Prostate gland (tissue), 2 donors: ENCODE measurements around the gene FLVCR1. TPM values are rescaled to one million over a fixed set of nuclear protein-coding genes. Genes with fewer than 3 reads are reported as not detected.
"Not testable (repeated sequence)": the region's sequence is repeated elsewhere in the genome, so short reads cannot be mapped to it uniquely, and the experiment has no call there.

Experiments used
- DNase-seq: peaks from one replicate; pipeline ENCODE4 v3.0.0-alpha.2; 2019; ENCODE audit warnings: low spot score
- H3K27ac ChIP-seq, 2 donors: fragments of 200-600 bp; sonication (generic); 2 replicates each; pipeline ENCODE4 v1.5.1; 2017 to 2019
- H3K27me3 ChIP-seq: fragments of 200-600 bp; sonication (generic); replicated peaks from 2 replicates; pipeline ENCODE4 v1.5.1; 2019; ENCODE audit not compliant: insufficient read depth
- H3K36me3 ChIP-seq, 2 donors: fragments of 200-600 bp; sonication (generic); 1 replicate in 1 of 2; 2 replicates in 1 of 2; pipeline versions ENCODE4 v1.5.1 to v1.8.1; 2017 to 2019
- H3K4me1 ChIP-seq: fragments of 200-600 bp; sonication (generic); replicated peaks from 2 replicates; pipeline ENCODE4 v1.5.1; 2019
- H3K4me3 ChIP-seq, 2 donors: fragments of 200-600 bp; sonication (generic); 2 replicates each; pipeline ENCODE4 v1.5.1; 2017 to 2019
- H3K9me3 ChIP-seq: fragments of 200-600 bp; sonication (generic); 2 replicates; pipeline ENCODE4 v1.5.1; 2017
- CTCF ChIP-seq, 4 experiments: fragments of 200-600 bp in 2 of 4; fragments of 450-650 bp in 2 of 4; sonication (generic) in 2 of 4; IDR thresholded peaks; 1 replicate in 3 of 4; 2 replicates in 1 of 4; pipeline ENCODE4 v1.5.1; 2016 to 2019; ENCODE audit warnings: antibody characterized with exemption in 4 of 4, mild to moderate bottlenecking in 2 of 4, moderate library complexity in 2 of 4
- POLR2A ChIP-seq: fragments of 450-650 bp; IDR thresholded peaks from one replicate; pipeline ENCODE4 v1.6.1; 2016; ENCODE audit warnings: antibody characterized with exemption, mild to moderate bottlenecking
- POLR2AphosphoS5 ChIP-seq: sonication (generic); formaldehyde crosslinking; IDR thresholded peaks from one replicate; pipeline ENCODE4 v1.6.1; 2017; ENCODE audit warnings: antibody characterized with exemption
- WGBS: methylation state at CpG from one replicate; pipeline ENCODE4 v1.1.5; 2018; 5-methylcytosine and 5-hydroxymethylcytosine counted together
- intact Hi-C: fragments of 100-400 bp; cut with DNase I; formaldehyde crosslinking; loops from one replicate; pipeline ENCODE4 v1.14.2; 2022
- total RNA-seq, 2 donors: library from RNA; depleted of rRNA; stranded (reverse); fragments of >200 nt; gene quantifications; one replicate each; pipeline ENCODE4 v1.1.0, GENCODE V29; 2016

FLVCR1 gene
- total RNA-seq, 2 donors from 2014 or later: 11.1 to 13.4 TPM

- H3K4me1 ChIP-seq: peaks cover 3% of the 10 kb centered on the region
- no peaks in the 10 kb centered on the region for H3K9me3 ChIP-seq
- H3K4me3 ChIP-seq: no peak overlapping the region
- intact Hi-C loops: no loop called here
- WGBS: 91% methylated on average over 2 of the region's 2 CpGs
- DNase-seq: no peak
- H3K27ac ChIP-seq: no peak overlapping the region
- H3K36me3 ChIP-seq: no peaks in the 10 kb centered on the region
- TF ChIP-seq POLR2AphosphoS5 (no peak), POLR2A (no peak), CTCF (IDR thresholded peaks at IDR 0.05) (no peak)
- no peaks in the 10 kb centered on the region for H3K27me3 ChIP-seq
Measured at GRCh38 chr1:212862111-212862690, 4.1 kb downstream of the FLVCR1 start.

- H3K9me3 ChIP-seq, H3K4me3 ChIP-seq, DNase-seq, H3K27ac ChIP-seq, H3K36me3 ChIP-seq, H3K4me1 ChIP-seq, H3K27me3 ChIP-seq, intact Hi-C loops: not testable (repeated sequence)
- WGBS: 95% methylated on average over 10 of the region's 10 CpGs
Measured at GRCh38 chr1:212863345-212863744, 5.3 kb downstream of the FLVCR1 start.

GRCh38 chr1:212864201-212864600 lies 6.1 kb downstream of the FLVCR1 start:
- TF ChIP-seq CTCF (IDR thresholded peaks at IDR 0.05) (no peak), POLR2A (no peak), POLR2AphosphoS5 (no peak)
- Histone ChIP-seq H3K4me3 (no peak overlapping the region), H3K36me3 (no peaks in the 10 kb centered on the region), H3K4me1 (peaks cover 3% of the 10 kb centered on the region), H3K27me3 (no peaks in the 10 kb centered on the region), H3K27ac (no peak overlapping the region), H3K9me3 (no peaks in the 10 kb centered on the region)
- intact Hi-C loops: no loop called here
- no peak for DNase-seq
- WGBS: 93% methylated on average over 4 of the region's 4 CpGs

GRCh38 chr1:212867192-212867591 lies 9.1 kb downstream of the FLVCR1 start:
- intact Hi-C loops: no loop called here
- H3K36me3 ChIP-seq: no peaks in the 10 kb centered on the region
- no peak overlapping the region for H3K27ac ChIP-seq
- no peaks in the 10 kb centered on the region for H3K9me3 ChIP-seq
- H3K27me3 ChIP-seq: no peaks in the 10 kb centered on the region
- H3K4me3 ChIP-seq: no peak overlapping the region
- no peaks in the 10 kb centered on the region for H3K4me1 ChIP-seq
- 48% methylated on average over 1 of the region's 1 CpG for WGBS
- no peak for DNase-seq
- no peak for TF ChIP-seq POLR2A
- no peak for TF ChIP-seq CTCF (IDR thresholded peaks at IDR 0.05)
- TF ChIP-seq POLR2AphosphoS5: no peak

- no peak overlapping the region for H3K4me3 ChIP-seq
- no peak for DNase-seq
- 100% methylated on average over 1 of the region's 1 CpG for WGBS
- H3K36me3 ChIP-seq: no peaks in the 10 kb centered on the region
- no peaks in the 10 kb centered on the region for H3K27me3 ChIP-seq
- H3K4me1 ChIP-seq: no peaks in the 10 kb centered on the region
- no peak overlapping the region for H3K27ac ChIP-seq
- intact Hi-C loops: no loop called here
- no peaks in the 10 kb centered on the region for H3K9me3 ChIP-seq
- TF ChIP-seq POLR2AphosphoS5: no peak
- TF ChIP-seq POLR2A: no peak
- TF ChIP-seq CTCF (IDR thresholded peaks at IDR 0.05): no peak
Measured at GRCh38 chr1:212871976-212872375, 13.9 kb downstream of the FLVCR1 start.
